Uterus (tissue), 2 donors: ENCODE results near the gene PPP1R27.

Experiments used
- POLR2A ChIP-seq, 2 donors: fragments of 450-650 bp; IDR thresholded peaks; one replicate each; pipeline ENCODE4 v1.6.1; 2016; ENCODE audit warnings: antibody characterized with exemption in 2 of 2, mild to moderate bottlenecking in 1 of 2, moderate library complexity in 1 of 2
- TF ChIP-seq, protein P1 (sequence below), 4 experiments: fragments of 200-600 bp in 2 of 4; fragments of 450-650 bp in 2 of 4; sonication (generic) in 2 of 4; IDR thresholded peaks; one replicate each; pipeline ENCODE4 v1.5.1; 2016 to 2019; ENCODE audit warnings: antibody characterized with exemption in 4 of 4, mild to moderate bottlenecking in 2 of 4, moderate library complexity in 1 of 4

DNA sequence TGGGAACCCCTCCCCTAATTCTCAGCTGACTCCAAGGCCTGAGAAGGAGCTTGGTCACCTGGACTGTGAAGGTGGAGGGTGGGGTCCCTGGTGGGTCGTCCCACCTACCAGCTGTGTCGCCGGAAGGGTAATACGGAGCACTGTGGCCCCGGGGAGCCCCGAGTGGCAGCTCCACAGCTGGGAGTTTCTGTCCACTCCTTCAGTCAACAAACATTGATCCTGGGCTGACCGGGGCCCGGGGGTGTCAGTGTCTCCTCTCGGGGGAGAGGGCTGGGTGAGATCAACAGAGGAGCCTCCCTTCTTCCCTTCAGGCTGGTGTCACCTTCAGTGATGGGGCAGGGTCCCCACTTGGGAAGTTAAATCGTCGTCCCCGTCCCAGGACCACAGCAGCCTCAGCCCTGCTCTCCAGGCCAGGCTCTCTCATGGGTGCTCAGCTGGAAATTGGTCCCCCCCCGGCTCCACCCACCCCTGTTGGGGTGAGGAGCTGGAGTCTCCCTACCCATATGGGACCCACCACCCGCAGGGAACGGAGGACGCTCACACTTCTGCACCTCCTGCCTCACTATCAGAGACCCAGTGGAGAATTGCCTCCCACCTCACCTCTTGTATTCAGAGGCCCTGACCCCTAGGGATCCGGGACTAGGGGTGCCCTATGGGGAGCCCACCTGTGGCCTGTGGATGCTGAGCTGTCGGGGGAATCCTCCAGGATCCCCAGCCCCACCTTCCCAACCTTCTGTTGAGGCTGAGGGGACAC is 29.0 kb downstream of the PPP1R27 start:
- no peak for TF ChIP-seq POLR2A (IDR thresholded peaks at IDR 0.05)
- TF ChIP-seq, protein P1, sequence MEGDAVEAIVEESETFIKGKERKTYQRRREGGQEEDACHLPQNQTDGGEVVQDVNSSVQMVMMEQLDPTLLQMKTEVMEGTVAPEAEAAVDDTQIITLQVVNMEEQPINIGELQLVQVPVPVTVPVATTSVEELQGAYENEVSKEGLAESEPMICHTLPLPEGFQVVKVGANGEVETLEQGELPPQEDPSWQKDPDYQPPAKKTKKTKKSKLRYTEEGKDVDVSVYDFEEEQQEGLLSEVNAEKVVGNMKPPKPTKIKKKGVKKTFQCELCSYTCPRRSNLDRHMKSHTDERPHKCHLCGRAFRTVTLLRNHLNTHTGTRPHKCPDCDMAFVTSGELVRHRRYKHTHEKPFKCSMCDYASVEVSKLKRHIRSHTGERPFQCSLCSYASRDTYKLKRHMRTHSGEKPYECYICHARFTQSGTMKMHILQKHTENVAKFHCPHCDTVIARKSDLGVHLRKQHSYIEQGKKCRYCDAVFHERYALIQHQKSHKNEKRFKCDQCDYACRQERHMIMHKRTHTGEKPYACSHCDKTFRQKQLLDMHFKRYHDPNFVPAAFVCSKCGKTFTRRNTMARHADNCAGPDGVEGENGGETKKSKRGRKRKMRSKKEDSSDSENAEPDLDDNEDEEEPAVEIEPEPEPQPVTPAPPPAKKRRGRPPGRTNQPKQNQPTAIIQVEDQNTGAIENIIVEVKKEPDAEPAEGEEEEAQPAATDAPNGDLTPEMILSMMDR (IDR thresholded peaks at IDR 0.05): no peak
